ENCODE measurements around the gene TMEM234. TPM values are rescaled to one million over a fixed set of nuclear protein-coding genes. Genes with fewer than 3 reads are reported as not detected.
"Not testable (repeated sequence)": the region's sequence is repeated elsewhere in the genome, so short reads cannot be mapped to it uniquely, and the experiment has no call there.

TMEM234 gene
- 18.8 TPM for polyA plus RNA-seq (2013)

DNA sequence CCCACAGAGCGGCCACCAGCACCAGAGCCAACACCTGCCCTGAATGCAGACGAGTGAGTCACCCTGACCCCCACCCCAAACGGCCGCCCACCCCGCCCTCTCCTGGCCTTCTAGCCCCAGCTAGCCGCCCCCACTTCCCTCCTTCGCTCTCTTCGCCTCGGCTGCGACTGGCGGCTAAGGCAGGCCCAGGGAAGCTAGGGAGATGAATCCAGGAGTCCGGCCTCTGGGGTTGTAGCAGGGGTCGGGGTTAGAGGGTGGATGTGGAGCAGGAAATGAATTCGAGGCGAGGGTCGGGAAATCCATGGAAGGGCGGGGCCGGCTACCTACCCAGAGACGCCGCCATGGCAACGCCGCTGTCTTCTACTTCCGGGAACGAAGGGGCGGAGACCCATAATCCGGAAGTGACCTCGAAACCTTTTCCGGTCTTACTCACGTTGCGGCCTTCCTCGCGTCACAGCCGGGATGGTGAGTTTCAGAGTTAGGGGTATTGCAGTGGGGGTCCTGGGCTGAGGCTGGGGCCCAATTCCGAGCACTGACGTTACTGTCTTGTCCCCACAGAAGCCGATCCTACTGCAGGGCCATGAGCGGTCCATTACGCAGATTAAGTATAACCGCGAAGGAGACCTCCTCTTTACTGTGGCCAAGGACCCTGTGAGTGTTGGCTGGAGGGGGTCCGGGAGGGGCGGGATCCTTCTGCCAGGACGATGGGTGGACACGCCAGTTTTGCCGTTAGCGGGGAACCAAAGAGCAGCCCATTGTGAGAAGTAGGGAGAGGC is at the start of gene TMEM234, which contains the start of gene EIF3I:
Gene TMEM234 (minus strand): TSS at position 374 of the 776 bp plus-strand sequence. CDS start 31 bp downstream, at position 343.
Gene EIF3I (plus strand): TSS at position 428 of the 776 bp plus-strand sequence. CDS start 35 bp downstream, at position 463.
- POLR2A ChIA-PET: interaction anchor here (0.6 to 1.0 kb wide), 3 partner anchors 9 to 10 kb away, joined by 3 to 6 read pairs (median 3); no protein-coding TSS in a partner anchor
- Histone ChIP-seq H3K4me3 (ENCODE audit: control insufficient read depth in 1 of 7, extremely low read depth in 1 of 7, insufficient read depth in 4 of 7, low read depth in 2 of 7, low read length in 6 of 7) (peak within 1 kb of the TSS; percentile 65 to 97 (median 85)), H3K36me3 (ENCODE audit: control insufficient read depth in 4 of 4, insufficient read depth in 4 of 4, low read length in 3 of 4) (peaks cover 7 to 38% (median 15%) of the 10 kb centered on the region in 4 experiments), H3K4me1 (ENCODE audit: control extremely low read depth in 1 of 4, control insufficient read depth in 4 of 4, insufficient read depth in 4 of 4, low read length in 3 of 4) (peaks cover 3 to 29% (median 22%) of the 10 kb centered on the region in 4 experiments), H3K9me3 (ENCODE audit: control extremely low read depth in 1 of 5, control insufficient read depth in 4 of 5, insufficient read depth in 2 of 5, low read depth in 1 of 5, low read length in 4 of 5) (no peaks in the 10 kb centered on the region), H3K27me3 (replicated peaks in 2 of 5; ENCODE audit: control insufficient read depth in 4 of 5, insufficient read depth in 5 of 5, low read length in 4 of 5) (no peaks in the 10 kb centered on the region), H3K27ac (ENCODE audit: insufficient read depth in 1 of 2, low read depth in 1 of 2, low read length in 2 of 2, poor library complexity in 1 of 2, severe bottlenecking in 2 of 2) (peak within 1 kb of the TSS; percentile 99 to 100)
- 0% methylated on average over 25 of the region's 46 CpGs for WGBS (ENCODE audit: insufficient coverage)
- CTCF ChIA-PET: interaction anchor here (0.6 to 3.0 kb wide), 5 partner anchors 14 to 666 kb away, joined by 3 to 15 read pairs (median 3); no protein-coding TSS in a partner anchor
- DNase-seq: peak; percentile 96 to 97 (median 97)

- Histone ChIP-seq H3K27me3 (replicated peaks in 2 of 5; ENCODE audit: control insufficient read depth in 4 of 5, insufficient read depth in 5 of 5, low read length in 4 of 5) (peaks cover 0 to 2% (median 0%) of the 10 kb centered on the region in 5 experiments), H3K9me3 (ENCODE audit: control extremely low read depth in 1 of 5, control insufficient read depth in 4 of 5, insufficient read depth in 2 of 5, low read depth in 1 of 5, low read length in 4 of 5) (no peaks in the 10 kb centered on the region), H3K36me3 (ENCODE audit: control insufficient read depth in 4 of 4, insufficient read depth in 4 of 4, low read length in 3 of 4) (no peaks in the 10 kb centered on the region), H3K4me1 (ENCODE audit: control extremely low read depth in 1 of 4, control insufficient read depth in 4 of 4, insufficient read depth in 4 of 4, low read length in 3 of 4) (peaks cover 4 to 22% (median 12%) of the 10 kb centered on the region in 4 experiments), H3K4me3 (ENCODE audit: control insufficient read depth in 1 of 7, extremely low read depth in 1 of 7, insufficient read depth in 4 of 7, low read depth in 2 of 7, low read length in 6 of 7) (no peak overlapping the region), H3K27ac (ENCODE audit: insufficient read depth in 1 of 2, low read depth in 1 of 2, low read length in 2 of 2, poor library complexity in 1 of 2, severe bottlenecking in 2 of 2) (no peak overlapping the region)
- POLR2A ChIA-PET: no interaction called here
- DNase-seq: no peak
- CTCF ChIA-PET: interaction anchor here (1.0 kb wide), 1 partner anchor 9 kb away, joined by 3 read pairs; no protein-coding TSS in a partner anchor
Observed at GRCh38 chr1:32269744-32270143, 47.6 kb upstream of the TMEM234 start.

DNA sequence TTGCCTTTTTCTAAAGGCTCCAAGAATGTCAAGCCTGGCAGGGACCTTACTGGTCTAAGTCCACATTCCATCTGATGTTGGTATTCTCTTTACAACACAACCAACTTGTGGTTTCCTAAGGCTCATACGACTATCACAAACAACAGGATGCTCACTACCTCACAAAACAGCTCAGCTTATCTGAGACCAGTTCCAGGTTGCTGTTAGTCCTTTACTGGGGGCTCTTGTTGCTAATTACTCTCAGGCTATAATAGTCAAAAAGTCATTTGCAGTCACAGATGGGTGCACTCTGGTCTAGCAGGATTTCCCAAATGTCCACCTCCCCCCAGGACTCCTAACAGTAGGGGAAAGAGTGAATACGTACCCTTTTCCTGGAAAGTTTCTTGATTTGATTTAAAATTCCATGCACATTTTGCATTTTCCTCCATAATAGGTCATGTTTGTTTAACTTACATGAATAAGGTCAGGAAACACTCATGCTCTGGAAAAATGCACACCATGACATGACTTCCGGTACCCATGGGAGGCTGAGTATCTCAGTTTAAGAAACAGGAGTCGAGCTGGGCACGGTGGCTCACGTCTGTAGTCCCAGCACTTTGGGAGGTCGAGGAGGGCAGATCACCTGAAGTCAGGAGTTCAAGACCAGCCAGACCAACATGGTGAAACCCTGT is 44.9 kb upstream of the TMEM234 start:
- no peaks in the 10 kb centered on the region for H3K9me3 ChIP-seq (ENCODE audit: control extremely low read depth in 1 of 5, control insufficient read depth in 4 of 5, insufficient read depth in 2 of 5, low read depth in 1 of 5, low read length in 4 of 5)
- H3K36me3 ChIP-seq (ENCODE audit: control insufficient read depth in 4 of 4, insufficient read depth in 4 of 4, low read length in 3 of 4): no peaks in the 10 kb centered on the region
- no peak overlapping the region for H3K27ac ChIP-seq (ENCODE audit: insufficient read depth in 1 of 2, low read depth in 1 of 2, low read length in 2 of 2, poor library complexity in 1 of 2, severe bottlenecking in 2 of 2)
- WGBS (ENCODE audit: insufficient coverage): 81% methylated on average over 6 of the region's 7 CpGs
- no peak overlapping the region for H3K4me3 ChIP-seq (ENCODE audit: control insufficient read depth in 1 of 7, extremely low read depth in 1 of 7, insufficient read depth in 4 of 7, low read depth in 2 of 7, low read length in 6 of 7)
- ChIA-PET CTCF (no interaction called here), POLR2A (no interaction called here)
- H3K4me1 ChIP-seq (ENCODE audit: control extremely low read depth in 1 of 4, control insufficient read depth in 4 of 4, insufficient read depth in 4 of 4, low read length in 3 of 4): peaks cover 0 to 4% (median 0%) of the 10 kb centered on the region in 4 experiments
- H3K27me3 ChIP-seq (replicated peaks in 2 of 5; ENCODE audit: control insufficient read depth in 4 of 5, insufficient read depth in 5 of 5, low read length in 4 of 5): no peaks in the 10 kb centered on the region
- peak in 2 of 3 donors; percentile 8 to 20 for DNase-seq

DNA sequence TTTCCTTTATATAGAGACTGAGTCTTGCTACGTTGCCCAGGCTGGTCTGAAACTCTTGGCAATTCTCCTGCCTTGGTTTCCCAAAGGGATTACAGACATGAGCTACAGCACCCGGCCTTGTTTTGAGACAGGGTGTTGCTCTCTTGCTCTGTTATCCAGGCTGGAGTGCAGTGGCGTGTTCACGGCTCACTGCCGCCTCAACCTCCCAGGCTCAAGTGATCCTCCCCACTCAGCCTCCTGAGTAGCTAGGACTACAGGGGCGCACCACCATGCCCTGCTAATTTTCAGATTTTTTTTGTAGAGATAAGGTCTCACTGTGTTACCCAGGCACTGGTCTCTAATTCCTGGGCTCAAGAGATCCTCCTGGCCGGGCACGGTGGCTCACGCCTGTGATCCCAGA is 43.7 kb upstream of the TMEM234 start:
- ChIA-PET POLR2A (no interaction called here), CTCF (interaction anchor here (1.1 to 1.2 kb wide), 2 partner anchors 10 to 16 kb away, joined by 3 to 5 read pairs; no protein-coding TSS in a partner anchor)
- no peak overlapping the region for H3K4me3 ChIP-seq (ENCODE audit: control insufficient read depth in 1 of 7, extremely low read depth in 1 of 7, insufficient read depth in 4 of 7, low read depth in 2 of 7, low read length in 6 of 7)
- peaks cover 0 to 4% (median 0%) of the 10 kb centered on the region in 4 experiments for H3K4me1 ChIP-seq (ENCODE audit: control extremely low read depth in 1 of 4, control insufficient read depth in 4 of 4, insufficient read depth in 4 of 4, low read length in 3 of 4)
- H3K27ac ChIP-seq (ENCODE audit: insufficient read depth in 1 of 2, low read depth in 1 of 2, low read length in 2 of 2, poor library complexity in 1 of 2, severe bottlenecking in 2 of 2): no peak overlapping the region
- no peaks in the 10 kb centered on the region for H3K27me3 ChIP-seq (replicated peaks in 2 of 5; ENCODE audit: control insufficient read depth in 4 of 5, insufficient read depth in 5 of 5, low read length in 4 of 5)
- no peak for DNase-seq
- H3K9me3 ChIP-seq (ENCODE audit: control extremely low read depth in 1 of 5, control insufficient read depth in 4 of 5, insufficient read depth in 2 of 5, low read depth in 1 of 5, low read length in 4 of 5): no peaks in the 10 kb centered on the region
- 100% methylated on average over 6 of the region's 9 CpGs for WGBS (ENCODE audit: insufficient coverage)
- H3K36me3 ChIP-seq (ENCODE audit: control insufficient read depth in 4 of 4, insufficient read depth in 4 of 4, low read length in 3 of 4): no peaks in the 10 kb centered on the region

DNA sequence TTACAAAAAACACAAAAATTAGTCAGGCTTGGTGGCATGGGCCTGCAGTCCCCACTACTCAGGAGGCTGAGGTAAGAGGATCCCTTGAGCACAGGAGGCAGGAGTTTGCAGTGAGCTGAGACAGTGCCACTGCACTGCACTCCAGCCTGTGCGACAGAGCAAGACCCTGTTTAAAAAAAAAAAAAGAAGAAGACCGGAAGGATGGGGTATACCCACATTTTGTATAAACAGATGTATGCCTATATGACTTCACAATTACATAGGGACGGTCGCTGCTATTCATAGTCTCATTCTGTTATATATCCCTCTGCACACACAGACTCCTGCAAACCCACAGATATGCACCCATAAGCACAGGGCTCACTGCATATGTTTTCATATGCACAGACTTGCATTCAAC is 41.6 kb upstream of the TMEM234 start:
- H3K36me3 ChIP-seq (ENCODE audit: control insufficient read depth in 4 of 4, insufficient read depth in 4 of 4, low read length in 3 of 4): no peaks in the 10 kb centered on the region
- H3K4me1 ChIP-seq (ENCODE audit: control extremely low read depth in 1 of 4, control insufficient read depth in 4 of 4, insufficient read depth in 4 of 4, low read length in 3 of 4): peaks cover 0 to 4% (median 0%) of the 10 kb centered on the region in 4 experiments
- DNase-seq: no peak
- no peaks in the 10 kb centered on the region for H3K9me3 ChIP-seq (ENCODE audit: control extremely low read depth in 1 of 5, control insufficient read depth in 4 of 5, insufficient read depth in 2 of 5, low read depth in 1 of 5, low read length in 4 of 5)
- no peak overlapping the region for H3K27ac ChIP-seq (ENCODE audit: insufficient read depth in 1 of 2, low read depth in 1 of 2, low read length in 2 of 2, poor library complexity in 1 of 2, severe bottlenecking in 2 of 2)
- WGBS (ENCODE audit: insufficient coverage): 100% methylated on average over 3 of the region's 4 CpGs
- ChIA-PET POLR2A (no interaction called here), CTCF (no interaction called here)
- H3K27me3 ChIP-seq (replicated peaks in 2 of 5; ENCODE audit: control insufficient read depth in 4 of 5, insufficient read depth in 5 of 5, low read length in 4 of 5): no peaks in the 10 kb centered on the region
- no peak overlapping the region for H3K4me3 ChIP-seq (ENCODE audit: control insufficient read depth in 1 of 7, extremely low read depth in 1 of 7, insufficient read depth in 4 of 7, low read depth in 2 of 7, low read length in 6 of 7)

GRCh38 chr1:32263236-32263593 is 41.1 kb upstream of the TMEM234 start:
- POLR2A ChIA-PET; H3K9me3 ChIP-seq (ENCODE audit: control extremely low read depth in 1 of 5, control insufficient read depth in 4 of 5, insufficient read depth in 2 of 5, low read depth in 1 of 5, low read length in 4 of 5); H3K27ac ChIP-seq (ENCODE audit: insufficient read depth in 1 of 2, low read depth in 1 of 2, low read length in 2 of 2, poor library complexity in 1 of 2, severe bottlenecking in 2 of 2); H3K36me3 ChIP-seq (ENCODE audit: control insufficient read depth in 4 of 4, insufficient read depth in 4 of 4, low read length in 3 of 4); H3K4me3 ChIP-seq (ENCODE audit: control insufficient read depth in 1 of 7, extremely low read depth in 1 of 7, insufficient read depth in 4 of 7, low read depth in 2 of 7, low read length in 6 of 7); DNase-seq; H3K27me3 ChIP-seq (replicated peaks in 2 of 5; ENCODE audit: control insufficient read depth in 4 of 5, insufficient read depth in 5 of 5, low read length in 4 of 5); H3K4me1 ChIP-seq (ENCODE audit: control extremely low read depth in 1 of 4, control insufficient read depth in 4 of 4, insufficient read depth in 4 of 4, low read length in 3 of 4): not testable (repeated sequence)
- WGBS (ENCODE audit: insufficient coverage): 100% methylated on average over 2 of the region's 4 CpGs
- CTCF ChIA-PET: interaction anchor here (1.4 kb wide), 1 partner anchor 10 kb away, joined by 4 read pairs; no protein-coding TSS in a partner anchor

GRCh38 chr1:32257227-32257508 is 35.0 kb upstream of the TMEM234 start:
- no peak overlapping the region for H3K27ac ChIP-seq (ENCODE audit: insufficient read depth in 1 of 2, low read depth in 1 of 2, low read length in 2 of 2, poor library complexity in 1 of 2, severe bottlenecking in 2 of 2)
- CTCF ChIA-PET: interaction anchor here (3.2 kb wide), 1 partner anchor 9 kb away, joined by 16 read pairs; the partner anchor contains the start of gene FAM167B
- no peaks in the 10 kb centered on the region for H3K27me3 ChIP-seq (replicated peaks in 2 of 5; ENCODE audit: control insufficient read depth in 4 of 5, insufficient read depth in 5 of 5, low read length in 4 of 5)
- 100% methylated on average over 5 of the region's 6 CpGs for WGBS (ENCODE audit: insufficient coverage)
- POLR2A ChIA-PET: no interaction called here
- H3K4me1 ChIP-seq (ENCODE audit: control extremely low read depth in 1 of 4, control insufficient read depth in 4 of 4, insufficient read depth in 4 of 4, low read length in 3 of 4): peaks cover 0 to 16% (median 11%) of the 10 kb centered on the region in 4 experiments
- H3K9me3 ChIP-seq (ENCODE audit: control extremely low read depth in 1 of 5, control insufficient read depth in 4 of 5, insufficient read depth in 2 of 5, low read depth in 1 of 5, low read length in 4 of 5): no peaks in the 10 kb centered on the region
- H3K4me3 ChIP-seq (ENCODE audit: control insufficient read depth in 1 of 7, extremely low read depth in 1 of 7, insufficient read depth in 4 of 7, low read depth in 2 of 7, low read length in 6 of 7): no peak overlapping the region
- H3K36me3 ChIP-seq (ENCODE audit: control insufficient read depth in 4 of 4, insufficient read depth in 4 of 4, low read length in 3 of 4): no peaks in the 10 kb centered on the region
- DNase-seq: no peak
